GM18502 (cell line): ENCODE results near the gene SETDB1.

ENCODE experiments used
- ATAC-seq: cut with Tn5 transposase; IDR thresholded peaks from one replicate; pipeline ENCODE4 v1.9.1; 2021; ENCODE audit warnings: mild to moderate bottlenecking; ENCODE audit not compliant: unreplicated experiment, poor library complexity

SETDB1 gene

DNA sequence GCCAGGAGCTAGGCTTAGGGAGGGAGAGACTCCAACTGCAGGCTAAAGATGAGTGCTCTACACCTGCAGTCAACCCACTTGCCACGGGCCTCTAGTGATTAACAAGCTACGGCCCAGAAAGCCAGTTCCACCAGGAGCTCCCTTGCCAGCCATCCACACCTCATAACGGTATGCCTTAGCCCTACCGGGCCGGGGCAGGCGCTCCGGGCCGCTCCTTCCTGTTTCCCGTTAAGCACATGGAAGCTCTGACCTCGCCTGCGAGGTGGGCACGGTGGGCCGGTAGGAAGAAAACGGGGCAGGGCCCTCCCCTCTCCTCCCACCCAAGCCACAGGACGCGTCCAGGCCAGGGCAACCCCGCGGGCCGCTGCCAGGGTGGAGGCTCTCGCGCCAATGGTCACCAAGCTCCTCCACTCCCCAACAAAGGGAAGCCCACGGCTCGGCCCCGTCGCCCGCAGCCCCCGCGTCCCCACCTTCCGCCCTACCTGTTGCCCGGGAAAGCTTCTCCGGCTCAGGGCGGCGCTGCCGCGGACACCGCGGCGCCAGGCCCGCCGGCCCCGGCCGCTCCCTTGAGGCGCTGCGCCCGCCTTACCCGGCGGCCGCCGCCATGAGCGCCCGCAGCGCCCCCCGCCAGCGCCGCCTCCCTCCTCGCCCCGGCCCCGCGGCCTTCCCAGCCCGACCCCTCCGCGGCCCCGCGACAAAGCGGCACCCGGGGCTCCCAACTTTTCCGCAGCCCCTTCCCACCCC lies 47.8 kb downstream of the SETDB1 start:
- peak; percentile 37 for ATAC-seq

GRCh38 chr1:150974580-150975478 lies 48.7 kb downstream of the SETDB1 start, which contains the start of gene CERS2:
Gene CERS2, minus strand, starts transcription at chr1:150974835. Its CDS starts 5,745 bp downstream, at chr1:150969090.
- ATAC-seq = peak; percentile 51

- ATAC-seq = no peak
These were observed 50.2 kb downstream of the SETDB1 start for GRCh38 chr1:150976401-150976821.

- ATAC-seq = no peak
These were observed 50.9 kb downstream of the SETDB1 start for GRCh38 chr1:150976879-150977694.

DNA sequence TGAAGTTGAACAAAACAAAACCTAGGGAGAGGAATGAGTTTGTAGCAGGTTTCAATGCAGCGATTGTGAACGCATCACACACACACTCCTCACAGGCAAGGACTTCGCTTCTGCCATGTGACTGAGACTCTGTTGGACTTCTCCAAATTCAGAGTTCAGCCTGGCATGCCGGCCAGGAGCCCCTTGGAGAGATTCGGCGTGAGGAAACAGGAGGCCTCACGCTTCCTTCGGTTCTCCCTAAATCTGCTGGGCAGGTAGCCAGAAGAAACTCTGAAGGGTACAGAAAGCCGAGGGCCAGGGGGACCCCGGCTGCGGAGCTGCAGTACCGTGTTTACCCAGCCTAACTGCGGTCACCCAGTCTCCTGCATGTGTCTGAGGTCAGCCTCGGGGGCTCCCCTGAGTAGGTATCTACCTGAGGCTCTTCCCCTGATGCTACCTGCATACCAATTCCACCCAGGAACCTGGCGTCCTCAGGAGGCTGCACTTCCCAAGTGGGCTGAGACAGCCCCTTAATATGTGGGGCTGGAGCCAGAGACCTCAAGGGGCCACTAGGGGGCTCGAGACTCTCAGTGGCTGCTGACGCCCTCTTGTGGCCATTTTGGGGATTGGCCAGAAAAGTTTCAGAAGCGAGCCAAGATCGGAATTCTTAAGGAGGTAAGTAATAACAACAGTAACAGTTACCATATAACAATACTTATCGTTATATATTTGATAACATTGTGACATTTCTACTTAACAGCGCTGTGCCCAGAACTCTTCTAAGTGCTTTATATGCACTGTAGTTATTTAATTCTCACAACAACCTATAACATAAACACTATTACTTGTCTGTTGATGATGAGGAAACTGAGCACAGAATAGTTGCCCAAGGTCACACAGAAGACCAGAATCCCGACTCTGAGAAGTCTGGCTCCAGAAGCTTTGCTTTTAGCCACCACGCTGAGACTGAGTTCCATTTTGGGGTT lies 53.2 kb downstream of the SETDB1 start:
- no peak for ATAC-seq

DNA sequence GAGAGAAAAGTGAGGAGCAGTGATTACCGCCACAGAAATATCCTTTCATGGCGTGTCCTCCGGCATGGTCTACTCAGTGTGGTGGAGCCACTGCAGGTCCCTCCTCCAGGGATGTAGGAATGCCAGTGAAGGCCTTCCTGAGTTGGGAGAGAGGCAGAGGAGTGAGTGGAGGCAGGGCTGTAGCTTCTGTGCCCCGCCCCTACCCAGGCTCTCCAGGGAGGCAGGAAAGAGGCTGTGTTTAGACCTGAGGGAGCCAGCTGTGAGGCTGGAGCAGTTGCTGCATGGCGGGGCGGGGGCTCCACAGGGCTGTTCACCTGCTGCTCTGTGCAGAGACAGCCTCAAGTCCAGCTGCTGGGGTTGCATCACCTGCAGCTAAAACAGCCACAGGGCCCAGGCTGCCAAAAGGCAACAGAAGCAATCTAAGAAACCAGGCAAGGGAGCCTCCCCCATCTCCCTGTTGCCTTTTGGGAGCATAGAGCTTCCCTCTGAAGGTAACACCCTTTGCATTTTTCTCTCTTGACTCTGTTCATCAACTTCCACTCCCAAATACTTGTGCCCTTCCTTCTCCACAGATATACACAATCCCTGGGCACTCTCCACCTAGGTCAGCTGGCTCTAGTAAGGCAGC lies 55.1 kb downstream of the SETDB1 start:
- ATAC-seq = no peak

GRCh38 chr1:150981805-150982712 lies 55.9 kb downstream of the SETDB1 start, which contains the start of gene ANXA9:
Gene ANXA9, plus strand, starts transcription at chr1:150982292. Its CDS starts 814 bp downstream, at chr1:150983106.
- no peak for ATAC-seq

DNA sequence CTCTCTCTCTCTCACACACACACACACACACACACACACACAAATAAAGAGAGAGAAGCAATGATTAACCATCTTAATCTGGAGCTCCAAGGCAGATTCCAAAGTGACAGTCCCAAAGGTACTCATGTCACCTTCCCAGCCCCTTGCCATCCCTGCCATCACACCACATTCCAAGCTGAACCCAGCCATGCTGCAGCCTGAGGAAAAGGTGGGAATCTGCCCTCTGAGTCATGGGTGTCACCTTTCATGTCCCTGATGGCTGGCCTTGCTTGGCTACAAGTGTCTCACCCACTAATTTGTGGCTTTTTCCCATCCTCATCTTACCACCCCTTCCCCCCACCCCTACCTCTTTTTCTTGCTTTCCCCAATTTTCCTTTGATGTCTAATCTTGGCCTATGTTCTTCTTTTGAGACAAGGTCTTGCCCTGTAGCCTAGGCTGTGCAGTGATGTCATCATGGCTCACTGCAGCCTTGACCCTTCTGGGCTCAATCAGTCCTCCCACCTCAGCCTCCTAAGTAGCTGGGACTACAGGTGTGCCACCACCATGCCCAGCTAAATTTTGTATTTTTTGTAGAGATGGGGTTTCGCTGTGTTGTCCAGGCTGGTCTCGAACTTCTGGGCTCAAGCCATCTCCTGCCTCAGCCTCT lies 59.1 kb downstream of the SETDB1 start:
- ATAC-seq = no peak

DNA sequence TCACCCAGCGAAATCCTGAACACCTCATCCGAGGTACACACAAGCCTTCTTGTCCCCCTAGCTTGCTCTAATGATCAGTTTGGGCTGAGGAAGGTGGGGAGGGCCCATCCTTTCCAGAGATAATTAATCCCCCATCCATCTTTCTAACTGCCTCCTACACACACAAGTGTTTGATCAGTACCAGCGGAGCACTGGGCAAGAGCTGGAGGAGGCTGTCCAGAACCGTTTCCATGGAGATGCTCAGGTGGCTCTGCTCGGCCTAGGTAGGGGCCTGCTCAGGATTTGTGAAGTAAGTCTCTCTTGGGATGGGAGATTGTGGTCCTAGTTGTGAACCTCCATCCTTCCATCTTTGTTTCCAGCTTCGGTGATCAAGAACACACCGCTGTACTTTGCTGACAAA lies 61.8 kb downstream of the SETDB1 start:
- no peak for ATAC-seq

GRCh38 chr1:150992626-150993025 lies 66.5 kb downstream of the SETDB1 start:
- no peak for ATAC-seq

DNA sequence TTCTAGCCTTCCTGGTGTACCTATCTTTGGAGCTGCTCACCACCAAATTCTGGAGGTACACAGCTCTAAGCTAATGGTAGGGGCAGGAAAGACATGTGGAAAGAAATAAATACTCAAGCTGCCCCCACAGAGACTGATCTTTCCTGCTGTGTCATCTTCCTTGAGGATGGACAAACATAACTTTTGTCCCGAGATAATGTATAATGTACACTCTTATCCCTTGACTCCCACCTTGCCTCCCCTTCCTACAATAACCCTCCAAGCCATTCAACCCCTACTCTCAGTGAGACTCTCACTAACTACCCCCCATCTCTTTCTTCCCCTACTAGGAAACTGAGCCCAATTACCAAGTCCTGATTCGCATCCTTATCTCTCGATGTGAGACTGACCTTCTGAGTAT lies 68.1 kb downstream of the SETDB1 start:
- no peak for ATAC-seq

DNA sequence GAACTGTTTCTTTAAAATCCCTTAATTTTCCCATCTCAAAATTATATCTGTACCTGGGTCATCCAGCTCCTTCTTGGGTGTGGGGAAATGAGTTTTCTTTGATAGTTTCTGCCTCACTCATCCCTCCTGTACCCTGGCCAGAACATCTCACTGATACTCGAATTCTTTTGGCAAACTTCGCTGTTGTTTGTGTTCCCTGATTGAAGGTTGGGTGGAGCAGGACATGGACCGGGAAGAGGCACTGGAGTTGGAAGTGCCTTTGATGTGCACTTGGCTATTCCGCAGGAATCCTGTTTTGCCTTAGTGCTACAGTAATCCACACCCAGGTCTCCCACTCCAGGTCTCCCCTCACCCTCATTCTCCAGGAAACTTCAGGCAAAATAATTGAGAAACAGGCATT lies 69.3 kb downstream of the SETDB1 start:
- no peak for ATAC-seq

DNA sequence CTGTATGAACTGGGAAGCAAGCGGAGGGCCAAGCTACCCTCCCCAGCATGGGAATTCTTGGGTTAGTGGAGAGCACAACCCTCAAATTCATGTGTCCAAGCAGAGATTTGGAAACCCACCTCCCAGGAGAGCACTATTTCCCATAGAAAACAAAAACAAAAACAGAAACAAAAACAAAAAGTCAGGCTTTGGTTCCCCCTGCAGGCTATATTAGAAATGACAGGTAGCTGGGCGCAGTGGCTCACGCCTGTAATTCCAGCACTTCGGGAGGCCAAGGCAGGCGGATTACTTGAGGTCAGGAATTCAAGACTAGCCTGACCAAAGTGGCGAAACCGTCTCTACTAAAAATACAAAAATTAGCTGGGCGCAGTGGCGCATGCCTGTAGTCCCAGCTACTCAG lies 69.7 kb downstream of the SETDB1 start:
- ATAC-seq = no peak

DNA sequence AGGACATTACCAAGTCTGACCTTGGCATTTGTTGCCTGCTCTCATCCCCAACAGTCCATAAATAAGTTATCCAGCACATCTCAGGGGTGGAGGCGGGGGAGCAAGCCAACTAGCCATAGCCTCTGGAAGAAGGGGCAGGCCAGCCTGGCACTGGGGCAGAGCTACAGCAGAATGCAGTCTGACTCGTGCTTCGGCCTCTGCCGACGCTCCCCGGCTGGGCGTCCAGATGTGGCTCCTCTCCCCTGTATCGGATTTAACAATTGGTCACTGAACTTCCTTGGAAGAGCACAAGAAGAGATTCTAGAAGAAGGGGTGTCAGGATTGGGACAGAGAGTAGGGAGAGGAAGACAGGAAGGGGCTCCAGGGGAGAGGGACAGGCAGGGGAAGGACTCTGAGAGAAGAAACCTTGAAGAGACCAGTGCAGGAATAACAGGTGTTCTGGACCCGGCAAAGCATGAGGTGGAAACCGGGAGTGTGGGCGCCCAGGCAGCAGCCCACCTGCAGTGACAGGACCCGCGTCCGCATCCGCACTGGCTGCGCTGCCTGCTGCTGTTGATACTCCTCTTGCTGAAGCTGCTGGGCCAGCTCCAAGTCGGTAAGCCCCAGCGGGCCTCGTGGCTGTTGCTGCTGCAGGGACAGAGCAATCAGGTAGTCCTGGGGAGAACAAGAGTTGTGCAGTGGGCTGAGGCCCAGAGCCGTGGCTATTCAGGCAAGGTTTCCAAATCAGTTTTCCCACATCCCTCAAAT lies 71.1 kb downstream of the SETDB1 start:
- ATAC-seq = no peak

DNA sequence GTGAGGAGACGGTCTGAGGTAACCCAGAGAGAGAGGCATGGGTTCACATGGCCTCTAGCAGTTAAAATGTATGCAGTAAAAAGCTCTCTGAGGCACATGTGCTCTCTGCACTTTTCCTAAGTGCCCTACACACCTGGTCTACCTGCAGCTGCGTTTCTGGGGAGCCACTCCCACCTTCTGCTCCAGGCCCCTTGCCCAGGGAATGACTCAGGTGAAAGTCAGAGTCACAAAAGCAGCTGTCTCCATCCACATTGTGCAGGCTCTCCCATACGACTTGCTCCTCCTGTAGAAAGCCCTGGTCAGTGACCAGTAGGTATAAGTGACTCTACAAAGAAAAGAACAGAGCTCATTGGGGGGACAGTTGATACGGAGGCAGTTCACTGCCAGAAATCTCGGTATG lies 71.8 kb downstream of the SETDB1 start:
- no peak for ATAC-seq

DNA sequence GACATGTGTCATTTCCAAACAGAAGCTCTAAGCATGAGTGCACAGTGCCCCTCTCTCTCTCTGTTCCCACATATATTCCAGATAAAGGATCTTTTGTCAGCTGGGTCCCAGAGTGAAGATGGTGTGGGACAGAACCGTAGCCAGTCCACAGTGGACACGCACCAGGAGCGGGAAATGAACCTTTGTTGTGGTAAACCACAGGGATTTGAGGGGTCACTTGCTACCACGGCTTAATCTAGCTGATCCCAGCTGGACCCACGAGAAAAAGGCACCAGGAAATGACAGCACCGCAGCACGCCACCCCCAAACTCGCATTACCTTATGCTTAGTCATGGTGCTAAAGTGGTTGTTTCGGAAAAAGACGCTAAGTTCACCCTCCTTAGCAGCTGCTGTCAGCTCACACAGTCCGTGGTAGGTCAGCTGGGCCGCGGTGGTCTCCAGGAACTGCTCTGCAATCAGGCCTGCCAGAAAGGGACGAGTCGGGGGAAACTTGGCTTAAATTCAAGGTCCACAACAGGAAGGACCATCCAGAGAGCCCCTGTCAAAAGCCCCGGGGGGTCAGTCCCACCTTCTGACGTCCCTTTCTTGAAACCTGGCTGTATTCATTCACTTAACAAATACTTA lies 73.0 kb downstream of the SETDB1 start:
- no peak for ATAC-seq
